ENCODE measurements around the gene RXRA.

RXRA gene

DNA sequence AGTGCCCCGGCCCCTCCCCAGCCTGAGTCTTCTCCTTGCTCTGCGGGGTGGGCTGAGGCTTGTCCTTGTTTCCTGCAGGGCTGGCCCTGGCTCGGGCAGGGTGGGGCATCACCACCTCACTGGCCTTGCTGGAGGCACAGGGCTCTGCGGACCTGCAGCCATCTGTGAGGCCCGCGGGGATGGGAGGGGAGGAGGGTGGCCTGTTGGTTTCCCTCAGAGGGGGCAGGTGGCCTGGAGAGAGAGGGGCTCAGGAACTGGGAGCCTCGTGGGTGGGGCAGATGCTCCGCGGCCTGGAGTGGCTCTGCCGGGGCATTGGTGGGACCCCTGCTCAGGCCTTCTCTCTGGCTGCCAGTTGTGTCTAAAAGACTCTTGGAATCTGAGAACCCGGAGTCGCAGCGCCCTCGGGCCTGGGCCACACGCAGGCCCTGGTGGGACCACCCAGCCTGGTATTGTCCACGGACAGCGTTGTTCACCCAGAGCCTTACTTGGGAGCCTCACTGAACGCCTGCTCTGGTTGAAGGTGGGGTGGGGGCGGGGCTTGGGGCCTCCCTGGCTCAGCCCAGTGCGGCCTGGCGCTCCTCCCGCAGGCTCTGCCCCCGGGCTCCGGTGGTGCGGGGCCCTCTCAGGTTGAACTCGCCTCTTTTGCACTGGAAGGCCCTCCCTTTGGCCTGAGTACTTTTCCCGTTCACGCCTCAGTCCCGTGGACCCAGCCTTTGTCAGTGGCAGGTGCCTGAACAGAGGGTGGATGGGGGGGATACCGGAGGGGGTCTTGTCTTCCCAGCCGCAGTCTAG lies 111.3 kb downstream of the RXRA start:
- TF ChIP-seq, protein P1, sequence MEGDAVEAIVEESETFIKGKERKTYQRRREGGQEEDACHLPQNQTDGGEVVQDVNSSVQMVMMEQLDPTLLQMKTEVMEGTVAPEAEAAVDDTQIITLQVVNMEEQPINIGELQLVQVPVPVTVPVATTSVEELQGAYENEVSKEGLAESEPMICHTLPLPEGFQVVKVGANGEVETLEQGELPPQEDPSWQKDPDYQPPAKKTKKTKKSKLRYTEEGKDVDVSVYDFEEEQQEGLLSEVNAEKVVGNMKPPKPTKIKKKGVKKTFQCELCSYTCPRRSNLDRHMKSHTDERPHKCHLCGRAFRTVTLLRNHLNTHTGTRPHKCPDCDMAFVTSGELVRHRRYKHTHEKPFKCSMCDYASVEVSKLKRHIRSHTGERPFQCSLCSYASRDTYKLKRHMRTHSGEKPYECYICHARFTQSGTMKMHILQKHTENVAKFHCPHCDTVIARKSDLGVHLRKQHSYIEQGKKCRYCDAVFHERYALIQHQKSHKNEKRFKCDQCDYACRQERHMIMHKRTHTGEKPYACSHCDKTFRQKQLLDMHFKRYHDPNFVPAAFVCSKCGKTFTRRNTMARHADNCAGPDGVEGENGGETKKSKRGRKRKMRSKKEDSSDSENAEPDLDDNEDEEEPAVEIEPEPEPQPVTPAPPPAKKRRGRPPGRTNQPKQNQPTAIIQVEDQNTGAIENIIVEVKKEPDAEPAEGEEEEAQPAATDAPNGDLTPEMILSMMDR (IDR thresholded peaks at IDR 0.05; ENCODE audit: borderline replicate concordance, extremely low read depth, low read length, poor library complexity, severe bottlenecking), result no peak
- TF ChIP-seq EZH2 (IDR thresholded peaks at IDR 0.05; ENCODE audit: borderline replicate concordance, low read depth, low read length, severe bottlenecking), result no peak

DNA sequence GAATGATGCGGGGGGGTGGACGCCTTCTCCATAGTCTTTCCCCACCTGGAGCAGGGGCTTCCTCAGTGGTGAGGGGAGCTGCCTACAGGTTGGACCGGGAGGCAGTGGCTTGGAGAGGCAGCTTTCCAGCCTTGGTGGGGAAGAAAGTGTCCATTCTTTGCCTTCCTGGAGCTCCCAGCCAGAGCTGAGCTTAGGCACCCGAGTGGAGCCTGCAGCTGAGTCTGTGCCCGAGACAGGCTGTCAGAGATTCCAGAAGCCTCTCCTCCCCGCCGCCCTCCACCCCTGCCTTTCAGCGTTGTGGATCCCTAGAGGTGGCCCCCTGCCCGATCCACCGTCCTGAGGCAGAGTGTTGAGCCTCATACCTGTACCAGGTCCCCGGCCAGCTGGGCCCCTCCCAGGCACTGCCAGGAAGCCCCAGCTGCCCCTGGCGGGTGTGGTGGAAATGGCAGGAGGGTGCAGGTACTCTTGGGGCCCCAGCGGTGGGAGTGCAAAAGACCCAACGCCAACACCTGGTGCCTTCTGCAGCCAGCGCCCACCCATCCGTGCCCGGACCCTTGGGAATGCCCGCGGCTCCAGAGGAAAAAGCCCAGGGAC lies 112.0 kb downstream of the RXRA start:
- no peaks in the 10 kb centered on the region for H3K4me1 ChIP-seq (ENCODE audit: insufficient read depth, low read length)
- H3K9me3 ChIP-seq (ENCODE audit: insufficient read depth, low read length, severe bottlenecking), result no peaks in the 10 kb centered on the region
- no peak for TF ChIP-seq EZH2 (IDR thresholded peaks at IDR 0.05; ENCODE audit: borderline replicate concordance, low read depth, low read length, severe bottlenecking)
- TF ChIP-seq, protein P1 (IDR thresholded peaks at IDR 0.05; ENCODE audit: borderline replicate concordance, extremely low read depth, low read length, poor library complexity, severe bottlenecking), result no peak
- no peak overlapping the region for H3K4me2 ChIP-seq (ENCODE audit: insufficient read depth, low read length)
- H3K4me3 ChIP-seq (ENCODE audit: low read depth in 1 of 2, low read length in 2 of 2), result no peak overlapping the region
- H3K36me3 ChIP-seq (ENCODE audit: insufficient read depth, low read length), result peaks cover 5% of the 10 kb centered on the region; the same call in 1 of the 2 replicates
- no peaks in the 10 kb centered on the region for H3K27me3 ChIP-seq (ENCODE audit: insufficient read depth, low read length, poor library complexity)
- H2AFZ ChIP-seq (ENCODE audit: low read depth, low read length), result no peak overlapping the region
- H3K27ac ChIP-seq (ENCODE audit: low read length), result no peak overlapping the region
- no peak for DNase-seq
- no peak overlapping the region for H3K9ac ChIP-seq (ENCODE audit: low read depth, low read length)
- H3K79me2 ChIP-seq (ENCODE audit: insufficient read depth, low read length), result no peaks in the 10 kb centered on the region
- ATAC-seq (ENCODE audit: insufficient read depth, low read depth), result no peak
- no peaks in the 10 kb centered on the region for H4K20me1 ChIP-seq (ENCODE audit: insufficient read depth, low read length)

More for the DNA sequence above, 111.3 kb downstream of the RXRA start:
- ATAC-seq (ENCODE audit: insufficient read depth, low read depth) (no peak), DNase-seq (no peak)
- Histone ChIP-seq H3K36me3 (ENCODE audit: insufficient read depth, low read length) (peaks cover 5% of the 10 kb centered on the region; the same call in 1 of the 2 replicates), H3K9me3 (ENCODE audit: insufficient read depth, low read length, severe bottlenecking) (no peaks in the 10 kb centered on the region), H3K4me3 (ENCODE audit: low read depth in 1 of 2, low read length in 2 of 2) (no peak overlapping the region), H3K4me1 (ENCODE audit: insufficient read depth, low read length) (no peaks in the 10 kb centered on the region), H3K27ac (ENCODE audit: low read length) (no peak overlapping the region), H3K4me2 (ENCODE audit: insufficient read depth, low read length) (no peak overlapping the region), H4K20me1 (ENCODE audit: insufficient read depth, low read length) (no peaks in the 10 kb centered on the region), H3K79me2 (ENCODE audit: insufficient read depth, low read length) (no peaks in the 10 kb centered on the region), H3K9ac (ENCODE audit: low read depth, low read length) (no peak overlapping the region), H3K27me3 (ENCODE audit: insufficient read depth, low read length, poor library complexity) (no peaks in the 10 kb centered on the region), H2AFZ (ENCODE audit: low read depth, low read length) (no peak overlapping the region)

DNA sequence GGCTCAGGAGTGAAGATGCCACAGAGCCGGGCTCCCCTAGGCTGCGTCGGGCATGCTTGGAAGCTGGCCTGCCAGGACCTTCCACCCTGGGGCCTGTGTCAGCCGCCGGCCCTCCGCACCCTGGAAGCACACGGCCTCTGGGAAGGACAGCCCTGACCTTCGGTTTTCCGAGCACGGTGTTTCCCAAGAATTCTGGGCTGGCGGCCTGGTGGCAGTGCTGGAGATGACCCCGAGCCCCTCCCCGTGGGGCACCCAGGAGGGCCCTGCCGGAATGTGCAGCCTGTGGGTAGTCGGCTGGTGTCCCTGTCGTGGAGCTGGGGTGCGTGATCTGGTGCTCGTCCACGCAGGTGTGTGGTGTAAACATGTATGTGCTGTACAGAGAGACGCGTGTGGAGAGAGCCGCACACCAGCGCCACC lies 113.1 kb downstream of the RXRA start:
- H3K4me3 ChIP-seq (ENCODE audit: low read depth in 1 of 2, low read length in 2 of 2), result no peak overlapping the region
- TF ChIP-seq EZH2 (IDR thresholded peaks at IDR 0.05; ENCODE audit: borderline replicate concordance, low read depth, low read length, severe bottlenecking), result no peak
- TF ChIP-seq, protein P1 (IDR thresholded peaks at IDR 0.05; ENCODE audit: borderline replicate concordance, extremely low read depth, low read length, poor library complexity, severe bottlenecking), result no peak

More for the DNA sequence above, 113.1 kb downstream of the RXRA start:
- no peak overlapping the region for H3K4me2 ChIP-seq (ENCODE audit: insufficient read depth, low read length)
- H3K9me3 ChIP-seq (ENCODE audit: insufficient read depth, low read length, severe bottlenecking), result no peaks in the 10 kb centered on the region
- no peak overlapping the region for H3K9ac ChIP-seq (ENCODE audit: low read depth, low read length)
- no peaks in the 10 kb centered on the region for H3K79me2 ChIP-seq (ENCODE audit: insufficient read depth, low read length)
- DNase-seq (no peak), ATAC-seq (ENCODE audit: insufficient read depth, low read depth) (no peak)
- no peaks in the 10 kb centered on the region for H3K27me3 ChIP-seq (ENCODE audit: insufficient read depth, low read length, poor library complexity)
- H4K20me1 ChIP-seq (ENCODE audit: insufficient read depth, low read length), result peaks cover 6% of the 10 kb centered on the region
- H2AFZ ChIP-seq (ENCODE audit: low read depth, low read length), result no peak overlapping the region
- H3K36me3 ChIP-seq (ENCODE audit: insufficient read depth, low read length), result peaks cover 2% of the 10 kb centered on the region; the same call in 1 of the 2 replicates
- peaks cover 6% of the 10 kb centered on the region for H3K4me1 ChIP-seq (ENCODE audit: insufficient read depth, low read length)
- no peak overlapping the region for H3K27ac ChIP-seq (ENCODE audit: low read length)
